GM23338 (cell line): Measurements from ENCODE around the gene SH3GL2. TPM values are rescaled to one million over a fixed set of nuclear protein-coding genes. Genes with fewer than 3 reads are reported as not detected.

Experiments used
- ATAC-seq: fragments of 200-7000 bp; cut with Tn5 transposase; 3 replicates; pipeline ENCODE4 v1.9.1; 2020
- DNase-seq: peaks from one replicate; pipeline ENCODE4 v3.0.0-alpha.2; 2015; ENCODE audit warnings: low spot score
- H2AFZ ChIP-seq: fragments of 200-600 bp; sonication (generic); 2 replicates; pipeline ENCODE4 v1.8.0; 2016; ENCODE audit warnings: antibody characterized with exemption, mild to moderate bottlenecking, moderate library complexity
- H3F3A ChIP-seq: fragments of 200-600 bp; sonication (generic); replicated peaks from 2 replicates; pipeline ENCODE4 v1.8.0; 2017; ENCODE audit warnings: antibody characterized with exemption, mixed run types, low read depth
- H3K27ac ChIP-seq: fragments of 200-600 bp; sonication (generic); 2 replicates; pipeline ENCODE4 v1.6.1; 2016; ENCODE audit warnings: low read depth
- H3K27me3 ChIP-seq: fragments of 200-600 bp; sonication (generic); 2 replicates; pipeline ENCODE4 v1.8.0; 2016; ENCODE audit warnings: mild to moderate bottlenecking, mixed run types, moderate library complexity; ENCODE audit not compliant: insufficient read depth
- H3K36me3 ChIP-seq: fragments of 200-600 bp; sonication (generic); 2 replicates; pipeline ENCODE4 v1.8.0; 2016; ENCODE audit warnings: mild to moderate bottlenecking; ENCODE audit not compliant: insufficient read depth
- H3K4me1 ChIP-seq: fragments of 200-600 bp; sonication (generic); 2 replicates; pipeline ENCODE4 v1.8.0; 2016; ENCODE audit warnings: mild to moderate bottlenecking, moderate library complexity; ENCODE audit not compliant: insufficient read depth
- H3K4me2 ChIP-seq: fragments of 200-600 bp; sonication (generic); 2 replicates; pipeline ENCODE4 v1.7.1; 2017; ENCODE audit warnings: mixed run types
- H3K4me3 ChIP-seq: fragments of 200-600 bp; sonication (generic); 2 replicates; pipeline ENCODE4 v1.6.1; 2016; ENCODE audit warnings: mixed run types
- H3K79me2 ChIP-seq: fragments of 200-600 bp; sonication (generic); replicated peaks from 2 replicates; pipeline ENCODE4 v1.8.0; 2017; ENCODE audit warnings: mild to moderate bottlenecking; ENCODE audit not compliant: insufficient read depth
- H3K9me2 ChIP-seq: fragments of 200-600 bp; sonication (generic); 2 replicates; pipeline ENCODE4 v1.8.0; 2017; ENCODE audit not compliant: insufficient read depth
- H4K20me1 ChIP-seq: fragments of 200-600 bp; sonication (generic); replicated peaks from 2 replicates; pipeline ENCODE4 v1.8.0; 2017; ENCODE audit warnings: mild to moderate bottlenecking; ENCODE audit not compliant: insufficient read depth
- H3K27ac Mint-ChIP-seq: 2 replicates; pipeline ENCODE4 v1.8.0; 2020; ENCODE audit warnings: inconsistent platforms, mild to moderate bottlenecking, moderate library complexity, mixed read lengths
- H3K27me3 Mint-ChIP-seq: 3 replicates; pipeline ENCODE4 v1.8.0; 2022; ENCODE audit warnings: low read depth, mild to moderate bottlenecking, moderate library complexity, mixed read lengths, inconsistent platforms; ENCODE audit not compliant: insufficient read depth, poor library complexity
- H3K36me3 Mint-ChIP-seq: 3 replicates; pipeline ENCODE4 v1.8.0; 2021; ENCODE audit warnings: low read depth, mild to moderate bottlenecking, inconsistent platforms, moderate library complexity, mixed read lengths
- H3K4me1 Mint-ChIP-seq: 3 replicates; pipeline ENCODE4 v1.8.0; 2020; ENCODE audit warnings: mild to moderate bottlenecking, inconsistent platforms, mixed read lengths
- H3K4me3 Mint-ChIP-seq: 3 replicates; pipeline ENCODE4 v1.8.0; 2021; ENCODE audit warnings: moderate library complexity, mild to moderate bottlenecking, inconsistent platforms, mixed read lengths
- H3K9me3 Mint-ChIP-seq: 3 replicates; pipeline ENCODE4 v1.8.0; 2020; ENCODE audit warnings: moderate library complexity, mild to moderate bottlenecking, inconsistent platforms, mixed read lengths
- CREB1 ChIP-seq: fragments of 250-450 bp; sonication (Bioruptor Pico); IDR thresholded peaks from 2 replicates; pipeline ENCODE4 v1.5.0; 2020; ENCODE audit warnings: low read depth, mild to moderate bottlenecking, moderate library complexity
- EZH2 ChIP-seq: fragments of 200-600 bp; sonication (generic); IDR thresholded peaks from one replicate; pipeline ENCODE4 v1.8.0; 2017; ENCODE audit warnings: antibody characterized with exemption, mild to moderate bottlenecking, low read depth; ENCODE audit not compliant: unreplicated experiment
- NANOG ChIP-seq: IDR thresholded peaks from 2 replicates; pipeline ENCODE4 v1.6.1; 2016; ENCODE audit warnings: antibody characterized with exemption, borderline replicate concordance
- POLR2AphosphoS5 ChIP-seq: IDR thresholded peaks from 2 replicates; pipeline ENCODE4 v1.6.1; 2016; ENCODE audit warnings: antibody characterized with exemption, low read depth
- STAT1 ChIP-seq: IDR thresholded peaks from one replicate; pipeline ENCODE4 v1.6.1; 2016; ENCODE audit warnings: antibody characterized with exemption; ENCODE audit not compliant: unreplicated experiment
- ZNF331 ChIP-seq: fragments of 250-450 bp; sonication (Bioruptor Pico); IDR thresholded peaks from 2 replicates; pipeline ENCODE4 v1.5.0; 2020; ENCODE audit warnings: low read depth, mild to moderate bottlenecking, moderate library complexity
- polyA plus RNA-seq: library from polyadenylated mRNA; unstranded; fragments of >200 nt; fragmentation: Nextera tagmentation; extraction: Ambion mirVana; gene quantifications from 2 replicates; pipeline ENCODE4 v1.2.1, GENCODE V29; 2016
- total RNA-seq: library from RNA; depleted of rRNA; stranded (reverse); fragments of >200 nt; shearing (Covaris generic); gene quantifications from 2 replicates; pipeline ENCODE4 v1.2.3, GENCODE V29; 2014
- TF ChIP-seq, protein P1 (sequence below), 2 experiments: fragments of 200-600 bp in 1 of 2; sonication (generic) in 1 of 2; conservative IDR thresholded peaks; 2 replicates each; pipeline versions ENCODE4 v1.5.1 to v1.6.1; 2016 to 2017; ENCODE audit warnings: antibody characterized with exemption in 2 of 2, low read depth in 2 of 2, mild to moderate bottlenecking in 2 of 2, moderate library complexity in 1 of 2
- TF ChIP-seq, protein P2 (sequence below): IDR thresholded peaks from 2 replicates; pipeline ENCODE4 v1.6.1; 2016; ENCODE audit warnings: antibody characterized with exemption

Gene SH3GL2
- total and polyA plus RNA-seq, 2 experiments from 2014 or later = 5.9 to 8.6 TPM

DNA sequence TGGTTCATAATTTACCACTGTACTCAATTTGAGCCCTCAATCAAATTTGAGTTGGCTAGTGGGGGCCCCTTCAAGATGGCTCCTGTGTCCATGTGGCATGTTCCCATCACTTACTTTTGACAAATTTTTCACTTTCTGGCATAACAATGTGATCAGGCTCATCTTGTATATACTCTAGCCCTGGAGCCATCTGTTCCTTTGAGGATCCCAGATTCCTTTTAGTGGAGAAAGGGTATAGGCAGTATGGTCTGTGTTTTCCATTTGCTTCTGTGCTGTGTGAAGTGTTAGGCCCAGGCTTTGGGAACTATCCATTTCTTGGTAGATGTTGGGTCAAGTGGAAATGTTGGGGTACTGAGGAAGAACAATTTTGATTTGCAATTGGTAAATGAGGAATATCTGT lies 45.7 kb downstream of the SH3GL2 start:
- Mint-ChIP-seq H3K36me3 (no peaks in the 10 kb centered on the region), H3K27ac (no peak overlapping the region)

DNA sequence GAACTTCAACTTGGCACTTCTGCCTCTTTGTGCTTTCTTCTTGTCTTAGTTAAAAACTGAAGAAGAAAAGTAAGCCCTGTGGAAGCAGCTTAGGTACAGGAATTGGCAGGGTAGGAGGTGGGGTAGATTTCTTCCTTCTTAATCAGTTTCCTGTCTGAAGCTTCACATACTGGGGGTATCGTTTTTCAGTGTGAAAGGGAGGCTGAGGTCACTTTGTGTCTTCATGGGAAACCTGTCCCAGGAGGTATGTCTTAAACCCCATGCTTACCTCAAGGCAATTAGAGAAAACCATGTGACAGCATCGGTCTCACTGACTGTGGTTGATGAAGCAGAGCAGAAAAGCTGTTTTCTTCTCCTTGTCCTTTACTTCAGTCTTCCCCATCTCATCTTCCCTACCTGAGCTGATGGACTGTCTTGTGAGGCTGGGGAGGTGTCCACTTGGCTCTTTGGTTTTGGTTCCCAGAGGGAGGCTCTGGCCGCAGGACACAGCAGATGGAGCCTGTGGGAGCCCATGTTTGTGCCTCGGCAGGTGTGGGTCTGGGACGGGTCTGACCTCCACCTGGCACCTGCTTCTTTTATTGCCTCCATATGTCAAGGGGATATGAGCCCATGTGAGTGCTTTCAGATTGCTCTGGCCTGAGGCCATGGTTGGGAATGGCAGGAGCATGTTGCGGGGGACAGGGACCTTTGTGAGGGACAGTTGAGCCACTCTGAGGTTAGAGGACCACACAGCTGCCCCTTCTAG lies 47.0 kb downstream of the SH3GL2 start:
- TF ChIP-seq POLR2AphosphoS5 (no peak), STAT1 (no peak), NANOG (no peak), ZNF331 (CRISPR knock-in tag) (no peak), EZH2 (no peak)
- TF ChIP-seq, protein P1, sequence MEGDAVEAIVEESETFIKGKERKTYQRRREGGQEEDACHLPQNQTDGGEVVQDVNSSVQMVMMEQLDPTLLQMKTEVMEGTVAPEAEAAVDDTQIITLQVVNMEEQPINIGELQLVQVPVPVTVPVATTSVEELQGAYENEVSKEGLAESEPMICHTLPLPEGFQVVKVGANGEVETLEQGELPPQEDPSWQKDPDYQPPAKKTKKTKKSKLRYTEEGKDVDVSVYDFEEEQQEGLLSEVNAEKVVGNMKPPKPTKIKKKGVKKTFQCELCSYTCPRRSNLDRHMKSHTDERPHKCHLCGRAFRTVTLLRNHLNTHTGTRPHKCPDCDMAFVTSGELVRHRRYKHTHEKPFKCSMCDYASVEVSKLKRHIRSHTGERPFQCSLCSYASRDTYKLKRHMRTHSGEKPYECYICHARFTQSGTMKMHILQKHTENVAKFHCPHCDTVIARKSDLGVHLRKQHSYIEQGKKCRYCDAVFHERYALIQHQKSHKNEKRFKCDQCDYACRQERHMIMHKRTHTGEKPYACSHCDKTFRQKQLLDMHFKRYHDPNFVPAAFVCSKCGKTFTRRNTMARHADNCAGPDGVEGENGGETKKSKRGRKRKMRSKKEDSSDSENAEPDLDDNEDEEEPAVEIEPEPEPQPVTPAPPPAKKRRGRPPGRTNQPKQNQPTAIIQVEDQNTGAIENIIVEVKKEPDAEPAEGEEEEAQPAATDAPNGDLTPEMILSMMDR (conservative IDR thresholded peaks at IDR 0.05; ENCODE audit: low read depth in 2 of 2) = no peak
- Histone ChIP-seq H2AFZ (no peak overlapping the region), H3K79me2 (no peaks in the 10 kb centered on the region; the same call in 1 of the 2 replicates), H3K4me2 (no peak overlapping the region), H3F3A (no peaks in the 10 kb centered on the region), H3K36me3 (no peaks in the 10 kb centered on the region), H3K4me1 (peaks cover 5% of the 10 kb centered on the region), H3K27ac (no peak overlapping the region), H3K4me3 (no peak overlapping the region), H4K20me1 (no peaks in the 10 kb centered on the region), H3K9me2 (0 out of 2 replicates have a peak, but pooled peaks cover 4% of the 10 kb centered on the region), H3K27me3 (no peaks in the 10 kb centered on the region)
- DNase-seq (no peak), ATAC-seq (no peak)
- no peaks in the 10 kb centered on the region for H3K9me3 Mint-ChIP-seq
- no peak overlapping the region for H3K4me3 Mint-ChIP-seq
- peaks cover 13% of the 10 kb centered on the region for H3K4me1 Mint-ChIP-seq
- H3K36me3 Mint-ChIP-seq = no peaks in the 10 kb centered on the region
- H3K27ac Mint-ChIP-seq = no peak overlapping the region; the same call in 1 of the 2 replicates
- H3K27me3 Mint-ChIP-seq = no peaks in the 10 kb centered on the region

More for the DNA sequence above, 45.7 kb downstream of the SH3GL2 start:
- H3K4me1 ChIP-seq = no peaks in the 10 kb centered on the region
- Mint-ChIP-seq H3K4me3 (no peak overlapping the region), H3K27me3 (no peaks in the 10 kb centered on the region), H3K4me1 (peaks cover 7% of the 10 kb centered on the region; the same call in 2 of the 3 replicates), H3K9me3 (no peaks in the 10 kb centered on the region)
- 0 out of 2 replicates have a peak, but pooled peaks cover 4% of the 10 kb centered on the region for H3K9me2 ChIP-seq
- no peak overlapping the region for H3K4me3 ChIP-seq
- no peaks in the 10 kb centered on the region for H3K27me3 ChIP-seq
- no peaks in the 10 kb centered on the region; the same call in 1 of the 2 replicates for H4K20me1 ChIP-seq
- H3K4me2 ChIP-seq = no peak overlapping the region
- H2AFZ ChIP-seq = no peak overlapping the region
- TF ChIP-seq EZH2 (no peak), CREB1 (CRISPR knock-in tag) (no peak), ZNF331 (CRISPR knock-in tag) (no peak), STAT1 (no peak)
- ATAC-seq (no peak), DNase-seq (no peak)
- no peak overlapping the region for H3K27ac ChIP-seq
- no peaks in the 10 kb centered on the region for H3F3A ChIP-seq
- H3K79me2 ChIP-seq = no peaks in the 10 kb centered on the region; the same call in 1 of the 2 replicates
- H3K36me3 ChIP-seq = no peaks in the 10 kb centered on the region

DNA sequence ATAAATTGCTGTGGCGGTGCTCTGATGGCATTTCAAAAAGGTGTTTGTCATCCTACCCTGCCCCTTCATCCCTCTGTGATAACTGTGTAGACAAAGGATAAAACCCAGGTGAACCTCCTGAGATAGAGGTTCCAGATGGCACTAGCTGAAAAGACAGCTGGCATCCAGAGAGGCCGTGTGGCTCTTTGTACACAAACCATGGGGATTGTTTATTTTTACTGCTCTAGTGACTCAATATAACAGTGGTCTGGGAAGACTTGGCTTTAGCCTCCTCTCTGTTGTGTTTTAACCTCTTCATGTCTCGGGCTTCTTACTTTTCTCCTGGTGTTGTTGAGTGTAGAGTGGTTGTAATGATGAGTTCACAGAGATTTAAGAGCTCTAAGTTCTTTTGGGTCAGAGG lies 48.8 kb downstream of the SH3GL2 start:
- peaks cover 20% of the 10 kb centered on the region for H3K4me1 Mint-ChIP-seq
- H3K36me3 ChIP-seq = no peaks in the 10 kb centered on the region
- H3K36me3 Mint-ChIP-seq = no peaks in the 10 kb centered on the region
- no peaks in the 10 kb centered on the region for H3F3A ChIP-seq
- H2AFZ ChIP-seq = no peak overlapping the region
- 0 out of 2 replicates have a peak, but pooled peaks cover 4% of the 10 kb centered on the region for H3K9me2 ChIP-seq
- no peak overlapping the region for H3K4me2 ChIP-seq
- H3K27me3 ChIP-seq = no peaks in the 10 kb centered on the region
- H3K4me1 ChIP-seq = peaks cover 5% of the 10 kb centered on the region
- no peaks in the 10 kb centered on the region; the same call in 1 of the 2 replicates for H3K79me2 ChIP-seq
- H3K27me3 Mint-ChIP-seq = no peaks in the 10 kb centered on the region
- H4K20me1 ChIP-seq = no peaks in the 10 kb centered on the region
- ATAC-seq (no peak), DNase-seq (no peak)
- no peak overlapping the region for H3K4me3 ChIP-seq
- H3K9me3 Mint-ChIP-seq = no peaks in the 10 kb centered on the region
- H3K4me3 Mint-ChIP-seq = no peak overlapping the region
- H3K27ac ChIP-seq = no peak overlapping the region
- H3K27ac Mint-ChIP-seq = no peak overlapping the region
- TF ChIP-seq, protein P2, sequence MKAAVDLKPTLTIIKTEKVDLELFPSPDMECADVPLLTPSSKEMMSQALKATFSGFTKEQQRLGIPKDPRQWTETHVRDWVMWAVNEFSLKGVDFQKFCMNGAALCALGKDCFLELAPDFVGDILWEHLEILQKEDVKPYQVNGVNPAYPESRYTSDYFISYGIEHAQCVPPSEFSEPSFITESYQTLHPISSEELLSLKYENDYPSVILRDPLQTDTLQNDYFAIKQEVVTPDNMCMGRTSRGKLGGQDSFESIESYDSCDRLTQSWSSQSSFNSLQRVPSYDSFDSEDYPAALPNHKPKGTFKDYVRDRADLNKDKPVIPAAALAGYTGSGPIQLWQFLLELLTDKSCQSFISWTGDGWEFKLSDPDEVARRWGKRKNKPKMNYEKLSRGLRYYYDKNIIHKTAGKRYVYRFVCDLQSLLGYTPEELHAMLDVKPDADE = no peak
